GM18526 (cell line): ENCODE measurements around the gene SPRR2A.

ENCODE experiments used
- POLR2A ChIP-seq: IDR thresholded peaks from 3 replicates; pipeline ENCODE4 v1.6.1; 2011; ENCODE audit not compliant: insufficient read length; ENCODE audit errors: extremely low read depth

Gene SPRR2A

DNA sequence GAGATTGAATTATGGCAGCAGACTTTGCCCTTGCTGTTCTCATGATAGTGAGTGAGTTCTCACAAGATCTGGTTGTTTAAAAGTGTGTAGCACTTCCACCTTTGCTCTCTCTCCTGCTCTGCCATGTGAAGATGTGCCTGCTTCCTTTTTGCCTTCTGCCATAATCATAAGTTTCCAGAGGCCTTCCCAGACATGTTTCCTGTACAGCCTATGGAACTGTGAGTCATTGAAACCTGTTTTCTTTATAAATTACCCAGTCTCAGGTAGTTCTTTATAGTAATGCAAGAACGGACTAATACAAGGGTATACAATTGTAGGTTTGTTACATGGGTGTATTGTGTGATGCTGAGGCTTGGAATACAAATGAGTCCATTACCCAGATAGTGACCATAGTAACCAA is 22.1 kb downstream of the SPRR2A start:
- no peak for TF ChIP-seq POLR2A

DNA sequence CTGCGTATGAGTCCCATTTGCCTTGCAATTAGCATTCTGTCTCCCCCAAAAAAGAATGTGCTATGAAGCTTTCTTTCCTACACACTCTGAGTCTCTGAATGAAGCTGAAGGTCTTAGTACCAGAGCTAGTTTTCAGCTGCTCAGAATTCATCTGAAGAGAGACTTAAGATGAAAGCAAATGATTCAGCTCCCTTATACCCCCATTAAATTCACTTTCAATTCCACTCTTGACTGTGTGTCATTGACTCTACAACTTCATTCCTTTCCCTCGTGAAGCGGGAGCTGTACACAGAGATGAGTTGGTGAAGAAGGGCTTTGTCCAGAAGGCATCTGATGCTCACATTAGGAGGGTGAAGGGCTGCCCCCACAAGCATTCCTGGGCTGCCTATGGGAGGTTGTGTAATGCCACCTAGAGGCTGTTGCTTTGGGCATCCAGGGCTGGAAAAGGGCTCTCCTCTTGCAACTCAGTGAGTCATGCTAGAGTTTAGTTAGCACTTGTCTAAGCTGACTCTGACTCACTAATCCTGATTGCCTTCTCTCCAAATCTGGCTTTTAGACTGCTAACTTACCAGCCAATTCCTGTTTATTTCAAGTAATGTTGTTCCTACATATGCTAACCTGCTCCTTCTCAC is 24.5 kb downstream of the SPRR2A start:
- TF ChIP-seq POLR2A = no peak

DNA sequence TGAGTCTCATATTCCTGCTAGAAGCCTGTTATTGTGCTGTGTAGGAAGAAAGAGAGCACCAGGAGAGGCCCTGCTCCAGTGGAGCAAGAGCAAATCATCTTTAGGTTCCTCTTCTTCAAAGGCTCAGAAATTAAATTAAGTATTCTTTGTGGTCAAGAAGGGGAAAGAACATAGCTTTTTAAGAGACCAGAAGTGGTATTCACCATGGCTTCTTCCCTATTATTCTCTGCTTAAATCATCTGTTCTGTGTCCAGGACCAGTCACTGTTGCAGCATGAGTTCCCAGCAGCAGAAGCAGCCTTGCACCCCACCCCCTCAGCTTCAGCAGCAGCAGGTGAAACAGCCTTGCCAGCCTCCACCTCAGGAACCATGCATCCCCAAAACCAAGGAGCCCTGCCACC is 25.2 kb downstream of the SPRR2A start:
- TF ChIP-seq POLR2A = no peak

DNA sequence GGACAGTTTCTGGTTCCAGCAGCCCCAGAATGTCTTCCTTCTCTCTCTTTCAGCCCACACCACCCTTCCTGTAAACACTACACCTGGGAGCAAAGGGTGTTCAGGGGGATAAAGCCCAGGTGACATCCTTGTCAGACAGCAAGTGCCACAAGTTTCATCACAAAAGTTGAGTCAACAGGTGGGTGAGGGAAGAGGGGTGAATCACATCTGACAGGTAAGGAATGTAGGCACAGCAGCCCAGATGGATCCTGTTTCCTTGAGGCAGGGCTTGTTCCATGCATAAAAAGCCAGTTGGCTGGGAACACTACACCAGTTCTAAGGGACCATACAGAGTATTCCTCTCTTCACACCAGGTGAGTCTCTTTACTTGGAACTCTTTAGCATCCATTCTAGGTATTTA is 26.4 kb downstream of the SPRR2A start, which contains the start of gene SPRR1B:
SPRR1B (plus strand) TSS at position 309 of the 400 bp plus-strand sequence. CDS start 1,143 bp downstream, outside the sequence.
- no peak for TF ChIP-seq POLR2A

DNA sequence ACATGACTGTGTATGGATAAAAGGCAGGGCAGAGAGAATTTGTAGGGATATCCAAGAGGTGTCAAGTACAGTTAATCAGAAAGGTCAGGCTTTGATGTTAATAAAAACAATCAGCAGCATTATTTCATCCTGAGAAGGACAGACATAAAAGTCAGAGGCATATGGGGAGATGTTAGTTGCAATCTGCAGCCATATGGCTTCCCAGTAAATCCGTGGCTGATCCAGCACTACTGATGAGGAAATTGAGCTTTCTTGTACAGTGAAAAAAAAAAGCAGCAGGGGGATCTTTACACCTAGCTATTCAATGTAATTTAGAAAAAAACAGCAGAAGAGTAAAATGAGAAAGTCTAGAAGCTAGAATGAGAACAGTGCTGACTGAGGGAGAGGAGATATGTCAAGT is 28.5 kb downstream of the SPRR2A start:
- no peak for TF ChIP-seq POLR2A

DNA sequence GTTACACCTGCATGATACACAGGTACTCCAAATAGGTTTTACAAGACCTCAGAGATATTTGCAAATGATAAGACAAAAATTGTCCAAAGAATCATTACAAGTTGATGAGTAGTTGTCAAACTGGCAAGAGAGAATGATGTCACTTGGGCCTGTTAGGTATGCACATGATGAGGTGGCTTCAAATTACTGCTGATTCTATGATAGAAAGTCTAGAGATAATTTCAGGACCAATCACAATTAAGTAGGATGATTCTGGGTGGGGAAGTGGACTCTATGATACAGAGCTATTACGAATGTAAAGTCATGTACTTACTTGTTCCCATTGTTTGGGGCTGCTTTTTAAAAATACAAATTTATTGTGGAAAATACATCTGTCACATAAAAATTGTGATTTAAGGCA is 31.5 kb downstream of the SPRR2A start:
- TF ChIP-seq POLR2A = no peak

DNA sequence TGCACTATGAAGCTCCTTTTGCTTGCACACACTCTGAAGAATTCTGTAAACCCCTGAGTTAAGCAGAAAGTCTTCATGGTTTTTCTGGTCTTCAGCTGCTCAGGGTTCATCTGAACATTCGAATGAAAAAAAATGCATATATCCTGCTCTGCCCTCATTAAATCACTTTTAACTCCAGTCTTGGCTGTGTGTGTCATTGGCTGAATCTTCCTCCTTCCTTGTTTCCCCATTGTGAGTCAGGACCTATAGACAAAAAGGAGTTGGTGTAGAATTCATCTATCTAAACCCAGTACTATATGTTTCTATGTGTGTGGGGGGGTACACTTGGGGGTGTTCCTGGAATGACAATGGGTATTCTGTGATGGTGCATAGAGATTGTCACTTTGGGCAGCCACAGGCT is 32.9 kb downstream of the SPRR2A start:
- TF ChIP-seq POLR2A = no peak

DNA sequence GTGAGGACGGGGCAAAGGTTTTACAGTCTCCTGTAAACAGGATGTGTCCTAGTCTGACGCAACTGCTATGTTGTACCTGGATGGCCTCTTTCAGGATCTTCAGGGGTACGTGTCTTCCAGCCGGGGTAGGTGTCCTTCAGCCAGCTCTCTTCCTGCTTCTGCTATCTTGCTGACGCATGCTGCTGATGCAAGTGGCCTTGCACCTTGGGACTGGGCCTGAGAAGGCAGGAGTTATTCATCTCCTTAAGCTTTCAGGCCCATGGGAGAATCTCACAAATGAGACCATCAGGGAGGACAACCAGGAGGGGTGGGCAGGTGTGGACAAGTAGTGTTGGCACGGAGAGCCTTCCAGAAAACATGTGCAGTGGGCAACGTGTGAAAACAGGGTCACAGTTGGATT is 34.2 kb downstream of the SPRR2A start:
- no peak for TF ChIP-seq POLR2A
